ENCODE data around the gene ACBD6. TPM values are rescaled to one million over a fixed set of nuclear protein-coding genes. Genes with fewer than 3 reads are reported as not detected.

The ACBD6 gene
- total RNA-seq, 1 donor from 2014 or later = 43.4 TPM

DNA sequence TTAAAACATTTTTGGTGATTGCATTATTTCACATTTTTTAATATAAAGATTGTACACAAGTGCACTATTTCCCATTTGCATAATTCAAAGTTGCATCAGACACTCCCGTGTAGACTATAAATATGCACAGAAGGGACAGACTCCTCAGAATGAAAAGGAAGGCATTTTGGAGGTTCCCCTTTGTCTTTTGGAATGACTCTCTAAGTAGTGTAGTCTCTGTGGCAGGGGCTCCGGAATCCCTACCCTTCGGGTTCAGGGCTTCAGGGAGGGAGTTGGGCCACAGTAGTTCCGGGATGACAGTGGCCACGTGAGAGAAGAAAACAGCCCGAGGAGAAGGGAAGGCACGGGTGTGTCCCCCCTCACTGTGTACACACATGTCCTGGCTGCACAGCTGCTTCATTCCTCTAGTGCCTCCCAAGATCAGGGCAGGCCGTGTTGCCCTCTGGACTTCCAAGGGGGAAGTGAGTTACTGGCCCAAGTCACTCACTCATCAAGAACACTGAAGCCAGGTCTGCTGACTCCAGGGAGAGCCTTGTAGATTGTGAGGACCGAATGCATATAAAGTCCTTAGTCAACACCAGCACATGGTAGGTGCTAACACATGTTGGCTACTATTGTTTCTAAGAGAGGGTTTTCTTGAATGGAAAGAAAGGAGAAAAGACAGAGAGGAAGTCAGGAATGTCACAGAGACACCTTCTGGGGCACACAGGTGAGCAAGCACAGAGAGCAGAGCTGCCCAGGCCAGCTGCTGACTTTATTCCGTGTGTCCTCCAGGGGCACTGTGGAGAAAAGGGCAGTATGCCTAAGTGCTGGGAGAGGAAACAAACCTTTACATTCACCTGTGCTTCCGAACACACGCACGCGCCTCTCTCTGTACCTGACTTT, 232.5 kb downstream of the ACBD6 start:
- no peak overlapping the region for H3K27ac Mint-ChIP-seq (ENCODE audit: unreplicated experiment)
- peaks cover 6% of the 10 kb centered on the region for H3K9me3 Mint-ChIP-seq (ENCODE audit: unreplicated experiment)
- Histone ChIP-seq H3K27ac (ENCODE audit: low read depth, low read length) (no peak overlapping the region), H3K79me2 (ENCODE audit: insufficient read depth, low read length) (no peaks in the 10 kb centered on the region), H4K20me1 (ENCODE audit: insufficient read depth, low read length) (peaks cover 4% of the 10 kb centered on the region), H3K4me3 (ENCODE audit: insufficient read depth, low read depth, low read length) (no peak overlapping the region), H2AFZ (ENCODE audit: low read depth, low read length) (no peak overlapping the region), H3K4me2 (ENCODE audit: low read length) (no peak overlapping the region), H3K9ac (ENCODE audit: low read length) (no peak overlapping the region), H3K27me3 (ENCODE audit: insufficient read depth, low read length) (no peaks in the 10 kb centered on the region), H3K36me3 (ENCODE audit: insufficient read depth, low read length) (peaks cover 3% of the 10 kb centered on the region), H3K9me3 (ENCODE audit: insufficient read depth, low read depth, low read length) (no peaks in the 10 kb centered on the region), H3K4me1 (ENCODE audit: insufficient read depth, low read length) (peaks cover 8% of the 10 kb centered on the region)
- TF ChIP-seq, protein P1, sequence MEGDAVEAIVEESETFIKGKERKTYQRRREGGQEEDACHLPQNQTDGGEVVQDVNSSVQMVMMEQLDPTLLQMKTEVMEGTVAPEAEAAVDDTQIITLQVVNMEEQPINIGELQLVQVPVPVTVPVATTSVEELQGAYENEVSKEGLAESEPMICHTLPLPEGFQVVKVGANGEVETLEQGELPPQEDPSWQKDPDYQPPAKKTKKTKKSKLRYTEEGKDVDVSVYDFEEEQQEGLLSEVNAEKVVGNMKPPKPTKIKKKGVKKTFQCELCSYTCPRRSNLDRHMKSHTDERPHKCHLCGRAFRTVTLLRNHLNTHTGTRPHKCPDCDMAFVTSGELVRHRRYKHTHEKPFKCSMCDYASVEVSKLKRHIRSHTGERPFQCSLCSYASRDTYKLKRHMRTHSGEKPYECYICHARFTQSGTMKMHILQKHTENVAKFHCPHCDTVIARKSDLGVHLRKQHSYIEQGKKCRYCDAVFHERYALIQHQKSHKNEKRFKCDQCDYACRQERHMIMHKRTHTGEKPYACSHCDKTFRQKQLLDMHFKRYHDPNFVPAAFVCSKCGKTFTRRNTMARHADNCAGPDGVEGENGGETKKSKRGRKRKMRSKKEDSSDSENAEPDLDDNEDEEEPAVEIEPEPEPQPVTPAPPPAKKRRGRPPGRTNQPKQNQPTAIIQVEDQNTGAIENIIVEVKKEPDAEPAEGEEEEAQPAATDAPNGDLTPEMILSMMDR (IDR thresholded peaks at IDR 0.05; ENCODE audit: insufficient read depth, low read depth, low read length) = peak; percentile 26
- TF ChIP-seq EZH2 (IDR thresholded peaks at IDR 0.05; ENCODE audit: insufficient read depth, low read length) = no peak
- no peak for DNase-seq (ENCODE audit: low read depth)
- H3K4me1 Mint-ChIP-seq (ENCODE audit: low read depth, unreplicated experiment) = peaks cover 27% of the 10 kb centered on the region
- no peak overlapping the region for H3K4me3 Mint-ChIP-seq (ENCODE audit: unreplicated experiment)
- no peak for FAIRE-seq
- peaks cover 3% of the 10 kb centered on the region for H3K27me3 Mint-ChIP-seq (ENCODE audit: low read depth, unreplicated experiment)
- H3K36me3 Mint-ChIP-seq (ENCODE audit: low read depth, unreplicated experiment) = peaks cover 30% of the 10 kb centered on the region

- peaks cover 2% of the 10 kb centered on the region for H3K36me3 ChIP-seq (ENCODE audit: insufficient read depth, low read length)
- Mint-ChIP-seq H3K27me3 (ENCODE audit: low read depth, unreplicated experiment) (peaks cover 11% of the 10 kb centered on the region), H3K4me1 (ENCODE audit: low read depth, unreplicated experiment) (peaks cover 27% of the 10 kb centered on the region), H3K27ac (ENCODE audit: unreplicated experiment) (no peak overlapping the region), H3K36me3 (ENCODE audit: low read depth, unreplicated experiment) (peaks cover 19% of the 10 kb centered on the region), H3K9me3 (ENCODE audit: unreplicated experiment) (peaks cover 2% of the 10 kb centered on the region), H3K4me3 (ENCODE audit: unreplicated experiment) (no peak overlapping the region)
- no peak overlapping the region for H3K4me3 ChIP-seq (ENCODE audit: insufficient read depth, low read depth, low read length)
- FAIRE-seq (no peak), DNase-seq (ENCODE audit: low read depth) (no peak)
- no peaks in the 10 kb centered on the region for H3K27me3 ChIP-seq (ENCODE audit: insufficient read depth, low read length)
- no peak for TF ChIP-seq EZH2 (IDR thresholded peaks at IDR 0.05; ENCODE audit: insufficient read depth, low read length)
- TF ChIP-seq, protein P1 (IDR thresholded peaks at IDR 0.05; ENCODE audit: insufficient read depth, low read depth, low read length) = no peak
- no peak overlapping the region for H2AFZ ChIP-seq (ENCODE audit: low read depth, low read length)
- peaks cover 4% of the 10 kb centered on the region for H4K20me1 ChIP-seq (ENCODE audit: insufficient read depth, low read length)
- H3K79me2 ChIP-seq (ENCODE audit: insufficient read depth, low read length) = no peaks in the 10 kb centered on the region
- H3K9ac ChIP-seq (ENCODE audit: low read length) = no peak overlapping the region
- H3K27ac ChIP-seq (ENCODE audit: low read depth, low read length) = no peak overlapping the region
- peaks cover 8% of the 10 kb centered on the region for H3K4me1 ChIP-seq (ENCODE audit: insufficient read depth, low read length)
- no peaks in the 10 kb centered on the region for H3K9me3 ChIP-seq (ENCODE audit: insufficient read depth, low read depth, low read length)
- no peak overlapping the region for H3K4me2 ChIP-seq (ENCODE audit: low read length)
These were observed 233.8 kb downstream of the ACBD6 start for GRCh38 chr1:180268556-180269075.

Data from astrocyte (in vitro differentiated cells and primary cell).